Activated B cell treated with CpG ODN at 0.5 μM for 24 hours (primary cell): ENCODE data around the gene CTBP2. TPM values are rescaled to one million over a fixed set of nuclear protein-coding genes. Genes with fewer than 3 reads are reported as not detected.

Experiments used
- ATAC-seq: fragments of 200-7000 bp; cut with Tn5 transposase; one replicate; pipeline ENCODE4 v1.10.0; 2021; ENCODE audit warnings: low read depth, mild to moderate bottlenecking, moderate library complexity
- CTCF ChIA-PET: fragments of 350-600 bp; sonication (Branson Sonifier 250); formaldehyde crosslinking; loops from one replicate; lab custom pipeline; 2021; ENCODE audit warnings: antibody characterized with exemption; lab: Charles Lee
- POLR2A ChIA-PET: fragments of 350-600 bp; sonication (Branson Sonifier 250); formaldehyde crosslinking; loops from one replicate; lab custom pipeline; 2021; ENCODE audit warnings: antibody characterized with exemption; lab: Charles Lee
- DNase-seq: peaks from one replicate; pipeline ENCODE4 v3.0.0; 2022
- H3K27ac Mint-ChIP-seq: one replicate; pipeline ENCODE4 v1.8.0; 2020; ENCODE audit warnings: mixed read lengths
- H3K27me3 Mint-ChIP-seq: one replicate; pipeline ENCODE4 v1.8.0; 2021; ENCODE audit warnings: mixed read lengths
- H3K36me3 Mint-ChIP-seq: one replicate; pipeline ENCODE4 v1.8.0; 2021; ENCODE audit warnings: low read depth, mixed read lengths
- H3K4me1 Mint-ChIP-seq: one replicate; pipeline ENCODE4 v1.8.0; 2021; ENCODE audit warnings: mixed read lengths
- H3K4me3 Mint-ChIP-seq: one replicate; pipeline ENCODE4 v1.8.0; 2020; ENCODE audit warnings: mild to moderate bottlenecking, mixed read lengths
- H3K9me3 Mint-ChIP-seq: one replicate; pipeline ENCODE4 v1.8.0; 2020; ENCODE audit warnings: mixed read lengths
- intact Hi-C: fragments of 100-400 bp; cut with micrococcal nuclease; formaldehyde crosslinking; loops from one replicate; pipeline ENCODE4 v1.15.1; 2024
- total RNA-seq: library from RNA; stranded (reverse); gene quantifications from 2 replicates; pipeline ENCODE4 v1.2.3, GENCODE V29; 2022
- TF ChIP-seq, protein P1 (sequence below): fragments of 200-600 bp; IDR thresholded peaks from one replicate; pipeline ENCODE4 v1.8.0; 2022; ENCODE audit warnings: antibody characterized with exemption, mild to moderate bottlenecking

The CTBP2 gene
- total RNA-seq, 1 donor from 2014 or later = 0.42 TPM

DNA sequence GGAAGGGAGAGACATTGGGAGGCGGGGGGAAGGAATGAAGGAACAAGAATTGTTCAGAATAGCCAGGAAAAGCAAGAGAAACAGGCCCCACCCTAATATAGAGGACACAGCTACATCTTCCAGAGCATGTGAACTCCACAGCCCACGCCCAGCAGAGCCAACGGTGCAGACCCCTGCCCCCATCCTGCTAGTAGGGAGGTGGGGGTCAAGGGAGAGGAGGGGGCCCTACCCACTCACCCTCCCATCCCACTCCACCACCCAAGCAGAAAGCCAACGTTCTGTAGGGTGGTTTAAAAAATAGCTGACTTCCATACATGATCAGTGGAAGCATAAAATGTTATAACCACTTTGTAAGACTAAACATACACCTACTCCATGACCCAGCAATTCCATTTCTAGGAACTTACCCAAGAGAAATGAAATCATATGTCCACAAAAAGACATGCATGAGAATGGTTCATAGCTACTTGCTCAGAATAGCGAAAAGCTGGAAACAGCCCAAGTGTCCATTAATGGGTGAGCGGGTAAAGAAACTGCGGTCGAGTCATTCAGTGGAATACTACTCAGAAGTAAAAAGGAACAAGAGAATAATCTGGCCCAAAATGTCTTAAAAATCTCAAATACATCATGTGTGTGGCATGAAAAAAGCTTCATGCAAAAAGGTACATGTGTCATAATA is 31.8 kb downstream of the CTBP2 start:
- ChIA-PET CTCF (no interaction called here), POLR2A (no interaction called here)
- H3K4me1 Mint-ChIP-seq = no peaks in the 10 kb centered on the region
- peaks cover 3% of the 10 kb centered on the region for H3K9me3 Mint-ChIP-seq
- no peak overlapping the region for H3K27ac Mint-ChIP-seq
- H3K4me3 Mint-ChIP-seq = no peak overlapping the region
- intact Hi-C loops = no loop called here
- TF ChIP-seq, protein P1, sequence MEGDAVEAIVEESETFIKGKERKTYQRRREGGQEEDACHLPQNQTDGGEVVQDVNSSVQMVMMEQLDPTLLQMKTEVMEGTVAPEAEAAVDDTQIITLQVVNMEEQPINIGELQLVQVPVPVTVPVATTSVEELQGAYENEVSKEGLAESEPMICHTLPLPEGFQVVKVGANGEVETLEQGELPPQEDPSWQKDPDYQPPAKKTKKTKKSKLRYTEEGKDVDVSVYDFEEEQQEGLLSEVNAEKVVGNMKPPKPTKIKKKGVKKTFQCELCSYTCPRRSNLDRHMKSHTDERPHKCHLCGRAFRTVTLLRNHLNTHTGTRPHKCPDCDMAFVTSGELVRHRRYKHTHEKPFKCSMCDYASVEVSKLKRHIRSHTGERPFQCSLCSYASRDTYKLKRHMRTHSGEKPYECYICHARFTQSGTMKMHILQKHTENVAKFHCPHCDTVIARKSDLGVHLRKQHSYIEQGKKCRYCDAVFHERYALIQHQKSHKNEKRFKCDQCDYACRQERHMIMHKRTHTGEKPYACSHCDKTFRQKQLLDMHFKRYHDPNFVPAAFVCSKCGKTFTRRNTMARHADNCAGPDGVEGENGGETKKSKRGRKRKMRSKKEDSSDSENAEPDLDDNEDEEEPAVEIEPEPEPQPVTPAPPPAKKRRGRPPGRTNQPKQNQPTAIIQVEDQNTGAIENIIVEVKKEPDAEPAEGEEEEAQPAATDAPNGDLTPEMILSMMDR = no peak
- no peak for ATAC-seq
- peaks cover 7% of the 10 kb centered on the region for H3K27me3 Mint-ChIP-seq
- no peaks in the 10 kb centered on the region for H3K36me3 Mint-ChIP-seq
- no peak for DNase-seq

DNA sequence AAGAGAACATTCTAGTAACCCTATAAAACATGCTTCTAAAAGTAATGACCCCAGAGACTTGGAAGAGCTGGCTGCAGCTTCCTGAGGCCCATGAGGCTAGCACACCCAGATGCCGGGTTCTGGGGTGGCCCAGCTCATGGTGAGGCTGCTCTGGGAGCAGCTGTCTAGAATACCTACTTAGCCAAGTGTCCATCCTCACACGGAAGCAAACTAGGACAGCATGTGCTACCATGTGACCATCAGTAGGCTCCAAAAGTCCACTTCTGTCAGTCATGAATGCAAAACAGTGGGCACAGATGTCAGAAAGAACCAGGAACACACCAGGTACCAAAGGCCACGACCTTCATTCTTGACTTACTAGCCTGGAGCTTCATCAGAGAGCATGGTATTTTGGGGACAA is 32.4 kb downstream of the CTBP2 start:
- no peaks in the 10 kb centered on the region for H3K36me3 Mint-ChIP-seq
- no peak overlapping the region for H3K4me3 Mint-ChIP-seq
- CTCF ChIA-PET = no interaction called here

DNA sequence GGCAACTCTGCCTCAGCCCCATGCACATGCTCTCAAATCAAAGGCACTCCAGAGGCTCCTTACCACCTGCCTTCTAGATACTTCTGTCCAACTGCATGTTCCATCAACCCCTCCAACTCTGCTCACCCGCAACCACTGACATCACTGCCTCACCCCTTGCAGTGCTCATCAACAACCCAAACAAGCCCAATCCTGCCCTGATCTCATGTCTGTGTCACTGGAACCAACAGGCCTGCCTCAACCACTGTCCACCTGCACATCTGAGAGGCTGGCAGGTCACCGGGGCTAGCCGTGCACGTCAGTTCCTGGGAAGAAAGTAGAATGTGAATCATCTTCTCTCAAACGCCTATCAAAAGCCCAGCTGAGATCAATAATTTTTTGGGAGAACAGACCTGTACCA is 33.3 kb downstream of the CTBP2 start:
- Mint-ChIP-seq H3K36me3 (no peaks in the 10 kb centered on the region), H3K27ac (no peak overlapping the region), H3K27me3 (peaks cover 7% of the 10 kb centered on the region), H3K4me3 (no peak overlapping the region), H3K4me1 (no peaks in the 10 kb centered on the region), H3K9me3 (peaks cover 3% of the 10 kb centered on the region)
- DNase-seq (no peak), ATAC-seq (no peak)
- CTCF ChIA-PET = no interaction called here
- TF ChIP-seq, protein P1 = no peak
- POLR2A ChIA-PET = no interaction called here
- intact Hi-C loops = no loop called here

More for the DNA sequence above, 32.4 kb downstream of the CTBP2 start:
- peaks cover 7% of the 10 kb centered on the region for H3K27me3 Mint-ChIP-seq
- TF ChIP-seq, protein P1 = no peak
- H3K27ac Mint-ChIP-seq = no peak overlapping the region
- no peaks in the 10 kb centered on the region for H3K4me1 Mint-ChIP-seq
- peaks cover 3% of the 10 kb centered on the region for H3K9me3 Mint-ChIP-seq
- intact Hi-C loops = no loop called here
- POLR2A ChIA-PET = no interaction called here
- ATAC-seq (no peak), DNase-seq (no peak)

DNA sequence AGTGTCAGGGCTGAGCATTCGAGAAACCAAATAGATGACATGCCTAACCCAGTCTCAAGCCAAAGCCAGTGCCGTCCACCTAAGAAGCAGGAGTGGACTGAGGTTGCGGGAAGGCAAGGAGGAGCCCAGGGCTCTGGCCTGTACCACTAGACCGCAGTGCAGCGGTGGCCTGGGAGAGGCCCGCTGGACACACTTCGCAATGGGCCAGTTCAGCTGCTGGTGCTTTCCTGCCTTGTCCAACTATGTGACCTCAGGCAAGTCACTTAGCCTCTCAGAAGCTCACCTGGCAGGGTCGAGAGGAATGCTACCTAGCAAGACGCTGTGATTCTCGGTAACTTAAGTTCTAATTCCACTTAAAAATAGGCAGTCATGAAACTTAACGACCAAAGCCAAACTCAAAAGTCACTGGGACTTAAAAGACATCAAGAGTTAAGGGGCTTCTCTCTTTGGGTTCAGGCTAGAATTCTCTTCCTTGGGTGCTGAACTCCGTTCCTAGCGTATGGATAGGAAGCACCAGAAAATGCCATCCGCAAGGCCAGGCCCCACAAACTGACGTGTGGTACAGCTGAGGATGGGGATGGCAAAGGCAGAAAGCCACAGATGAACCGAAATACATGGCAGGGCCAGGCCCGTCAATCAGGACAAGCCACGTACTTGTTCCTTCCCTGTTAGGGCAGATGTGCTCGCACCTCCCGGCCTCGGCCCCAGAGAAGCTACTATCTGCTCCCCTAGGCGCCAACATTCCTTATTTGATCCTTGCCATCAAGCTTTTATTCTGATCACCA is 34.2 kb downstream of the CTBP2 start:
- H3K27me3 Mint-ChIP-seq = peaks cover 7% of the 10 kb centered on the region
- H3K36me3 Mint-ChIP-seq = no peaks in the 10 kb centered on the region
- ChIA-PET POLR2A (no interaction called here), CTCF (no interaction called here)
- no peaks in the 10 kb centered on the region for H3K9me3 Mint-ChIP-seq
- H3K4me1 Mint-ChIP-seq = no peaks in the 10 kb centered on the region
- H3K27ac Mint-ChIP-seq = no peak overlapping the region
- TF ChIP-seq, protein P1 = no peak
- no peak overlapping the region for H3K4me3 Mint-ChIP-seq
- DNase-seq (no peak), ATAC-seq (no peak)
- intact Hi-C loops = no loop called here

DNA sequence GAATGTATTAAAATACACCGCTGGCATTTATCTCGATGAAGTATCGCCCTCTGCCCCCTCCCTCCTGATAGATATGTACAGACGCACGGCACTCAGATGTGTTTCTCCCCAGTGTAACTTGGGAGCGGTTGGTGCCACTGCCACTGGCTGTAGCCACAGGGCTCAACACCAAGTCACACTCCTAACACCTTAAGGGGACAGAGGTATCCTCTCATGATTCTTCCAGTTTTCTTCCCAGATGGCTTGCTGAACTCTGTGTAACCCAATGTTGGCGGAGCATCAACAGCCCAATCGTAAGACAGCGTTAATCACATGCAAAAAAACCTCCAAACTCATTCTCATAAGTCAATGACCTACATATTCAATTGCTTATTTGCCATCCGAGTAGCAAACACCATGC is 35.5 kb downstream of the CTBP2 start:
- no peak for ATAC-seq
- POLR2A ChIA-PET = no interaction called here
- no peaks in the 10 kb centered on the region for H3K36me3 Mint-ChIP-seq
- CTCF ChIA-PET = no interaction called here
- intact Hi-C loops = no loop called here
- no peak for DNase-seq
- H3K27ac Mint-ChIP-seq = no peak overlapping the region
- no peaks in the 10 kb centered on the region for H3K4me1 Mint-ChIP-seq
- H3K9me3 Mint-ChIP-seq = no peaks in the 10 kb centered on the region
- no peak overlapping the region for H3K4me3 Mint-ChIP-seq
- TF ChIP-seq, protein P1 = no peak
- peaks cover 4% of the 10 kb centered on the region for H3K27me3 Mint-ChIP-seq
